IPS-20b (cell line): ENCODE data around the gene GGCT.
"Not testable (repeated sequence)": the region's sequence is repeated elsewhere in the genome, so short reads cannot be mapped to it uniquely, and the experiment has no call there.

Source experiments
- H3K27ac ChIP-seq: one replicate; pipeline ENCODE4 v1.5.1; 2013; ENCODE audit warnings: low read length
- H3K27me3 ChIP-seq: 2 replicates; pipeline ENCODE4 v1.6.1; 2013; ENCODE audit warnings: mild to moderate bottlenecking, low read length, inconsistent platforms; ENCODE audit not compliant: insufficient read depth
- H3K36me3 ChIP-seq: 2 replicates; pipeline ENCODE4 v1.6.1; 2013; ENCODE audit warnings: low read depth, mild to moderate bottlenecking, inconsistent platforms, low read length, moderate library complexity; ENCODE audit not compliant: insufficient read depth
- H3K4me1 ChIP-seq: 2 replicates; pipeline ENCODE4 v1.6.1; 2013; ENCODE audit warnings: mild to moderate bottlenecking, control low read depth, inconsistent platforms, low read length, moderate library complexity; ENCODE audit not compliant: insufficient read depth
- H3K4me3 ChIP-seq: 2 replicates; pipeline ENCODE4 v1.5.1; 2013; ENCODE audit warnings: mild to moderate bottlenecking, low read length, inconsistent platforms
- H3K9ac ChIP-seq: 2 replicates; pipeline ENCODE4 v1.6.1; 2013; ENCODE audit warnings: low read depth, mild to moderate bottlenecking, inconsistent platforms, low read length, moderate library complexity
- H3K9me3 ChIP-seq: 2 replicates; pipeline ENCODE4 v1.6.1; 2013; ENCODE audit warnings: mild to moderate bottlenecking, low read depth, low read length, inconsistent platforms; ENCODE audit not compliant: insufficient read depth

Gene GGCT

GRCh38 chr7:30504301-30505173 is at the start of gene GGCT:
Gene GGCT (minus strand): TSS chr7:30504829. CDS start chr7:30504709, 120 bp downstream.
- H3K27ac ChIP-seq = peak within 1 kb of the TSS; percentile 71
- no peaks in the 10 kb centered on the region; the same call in 1 of the 2 replicates for H3K9me3 ChIP-seq
- H3K4me3 ChIP-seq = peak within 1 kb of the TSS; percentile 84
- H3K4me1 ChIP-seq = peaks cover 3% of the 10 kb centered on the region; the same call in 1 of the 2 replicates
- peak within 1 kb of the TSS; percentile 93 for H3K9ac ChIP-seq
- H3K27me3 ChIP-seq = no peaks in the 10 kb centered on the region
- H3K36me3 ChIP-seq = peaks cover 18% of the 10 kb centered on the region; the same call in 1 of the 2 replicates

- Histone ChIP-seq H3K9me3 (no peaks in the 10 kb centered on the region), H3K36me3 (no peaks in the 10 kb centered on the region), H3K4me1 (peaks cover 17% of the 10 kb centered on the region), H3K27me3 (no peaks in the 10 kb centered on the region), H3K9ac (no peak overlapping the region), H3K27ac (no peak overlapping the region), H3K4me3 (no peak overlapping the region)
These were observed 48.9 kb upstream of the GGCT start for GRCh38 chr7:30553546-30553945.

GRCh38 chr7:30553141-30553540 is 48.5 kb upstream of the GGCT start:
- no peaks in the 10 kb centered on the region for H3K9me3 ChIP-seq
- 0 out of 2 replicates have a peak, but pooled peaks cover 2% of the 10 kb centered on the region for H3K27me3 ChIP-seq
- H3K4me1 ChIP-seq = peaks cover 17% of the 10 kb centered on the region
- no peak overlapping the region for H3K4me3 ChIP-seq
- H3K9ac ChIP-seq = no peak overlapping the region
- H3K27ac ChIP-seq = no peak overlapping the region
- H3K36me3 ChIP-seq = no peaks in the 10 kb centered on the region

- peaks cover 13% of the 10 kb centered on the region for H3K4me1 ChIP-seq
- no peak overlapping the region for H3K27ac ChIP-seq
- no peak overlapping the region for H3K4me3 ChIP-seq
- no peak overlapping the region for H3K9ac ChIP-seq
- 0 out of 2 replicates have a peak, but pooled peaks cover 5% of the 10 kb centered on the region for H3K27me3 ChIP-seq
- no peaks in the 10 kb centered on the region for H3K36me3 ChIP-seq
- no peaks in the 10 kb centered on the region for H3K9me3 ChIP-seq
These were observed 47.7 kb upstream of the GGCT start for GRCh38 chr7:30552330-30552729.

GRCh38 chr7:30549931-30550493 is 45.4 kb upstream of the GGCT start:
- H3K36me3 ChIP-seq = no peaks in the 10 kb centered on the region
- peaks cover 11% of the 10 kb centered on the region; the same call in 1 of the 2 replicates for H3K27me3 ChIP-seq
- H3K9ac ChIP-seq = no peak overlapping the region
- no peak overlapping the region for H3K27ac ChIP-seq
- no peak overlapping the region for H3K4me3 ChIP-seq
- no peaks in the 10 kb centered on the region for H3K9me3 ChIP-seq
- H3K4me1 ChIP-seq = peaks cover 5% of the 10 kb centered on the region; the same call in 1 of the 2 replicates

GRCh38 chr7:30548845-30549244 is 44.2 kb upstream of the GGCT start:
- no peaks in the 10 kb centered on the region for H3K36me3 ChIP-seq
- H3K4me3 ChIP-seq = peak overlapping the region; percentile 17; the same call in 1 of the 2 replicates
- H3K27me3 ChIP-seq = peaks cover 11% of the 10 kb centered on the region; the same call in 1 of the 2 replicates
- H3K9ac ChIP-seq = peak overlapping the region; percentile 31; the same call in 1 of the 2 replicates
- H3K4me1 ChIP-seq = peaks cover 5% of the 10 kb centered on the region; the same call in 1 of the 2 replicates
- H3K27ac ChIP-seq = no peak overlapping the region
- no peaks in the 10 kb centered on the region for H3K9me3 ChIP-seq

- Histone ChIP-seq H3K27me3 (peaks cover 11% of the 10 kb centered on the region; the same call in 1 of the 2 replicates), H3K9me3 (no peaks in the 10 kb centered on the region), H3K27ac (no peak overlapping the region), H3K4me3 (no peak overlapping the region), H3K36me3 (no peaks in the 10 kb centered on the region), H3K9ac (no peak overlapping the region), H3K4me1 (peaks cover 5% of the 10 kb centered on the region; the same call in 1 of the 2 replicates)
These were observed 42.0 kb upstream of the GGCT start for GRCh38 chr7:30546596-30546995.

GRCh38 chr7:30545791-30546555 is 41.3 kb upstream of the GGCT start:
- H3K4me3 ChIP-seq = no peak overlapping the region
- H3K9ac ChIP-seq = no peak overlapping the region
- no peak overlapping the region for H3K27ac ChIP-seq

GRCh38 chr7:30543813-30544525 is 39.3 kb upstream of the GGCT start:
- H3K4me3 ChIP-seq = no peak overlapping the region
- no peaks in the 10 kb centered on the region for H3K9me3 ChIP-seq
- peaks cover 1% of the 10 kb centered on the region; the same call in 1 of the 2 replicates for H3K4me1 ChIP-seq
- H3K27me3 ChIP-seq = peaks cover 11% of the 10 kb centered on the region; the same call in 1 of the 2 replicates
- no peak overlapping the region for H3K9ac ChIP-seq
- no peaks in the 10 kb centered on the region for H3K36me3 ChIP-seq
- H3K27ac ChIP-seq = no peak overlapping the region

More at GRCh38 chr7:30545791-30546555, 41.3 kb upstream of the GGCT start:
- Histone ChIP-seq H3K4me1 (peaks cover 5% of the 10 kb centered on the region; the same call in 1 of the 2 replicates), H3K27me3 (peaks cover 11% of the 10 kb centered on the region; the same call in 1 of the 2 replicates), H3K36me3 (no peaks in the 10 kb centered on the region), H3K9me3 (no peaks in the 10 kb centered on the region)

GRCh38 chr7:30543115-30543514 is 38.5 kb upstream of the GGCT start:
- not testable (repeated sequence) for H3K4me1 ChIP-seq, H3K27me3 ChIP-seq, H3K36me3 ChIP-seq, H3K9ac ChIP-seq, H3K4me3 ChIP-seq, H3K27ac ChIP-seq, H3K9me3 ChIP-seq

GRCh38 chr7:30533886-30534285 is 29.3 kb upstream of the GGCT start:
- no peak overlapping the region for H3K27ac ChIP-seq
- no peak overlapping the region for H3K9ac ChIP-seq

More at GRCh38 chr7:30533886-30534285, 29.3 kb upstream of the GGCT start:
- Histone ChIP-seq H3K4me1 (no peaks in the 10 kb centered on the region), H3K36me3 (no peaks in the 10 kb centered on the region), H3K4me3 (no peak overlapping the region), H3K9me3 (peaks cover 14% of the 10 kb centered on the region; the same call in 1 of the 2 replicates), H3K27me3 (no peaks in the 10 kb centered on the region)
